Endothelial cell of umbilical vein (primary cell): ENCODE measurements around the gene CCNT2. TPM values are rescaled to one million over a fixed set of nuclear protein-coding genes. Genes with fewer than 3 reads are reported as not detected.

Experiments
- BruUV-seq: library from RNA; stranded (reverse); fragments of 400-500 nt; replicated peaks from 2 replicates; lab custom pipeline; 2021; lab: Mats Ljungman, UMichigan
- CTCF ChIA-PET: fragments of 300-600, 350-600 bp; sonication (Branson Sonifier 250); formaldehyde crosslinking; loops from one replicate; lab custom pipeline; 2021; ENCODE audit warnings: antibody characterized with exemption, inconsistent platforms; lab: Charles Lee
- POLR2A ChIA-PET: fragments of 300-600, 350-600 bp; sonication (Branson Sonifier 250); formaldehyde crosslinking; loops from one replicate; lab custom pipeline; 2021; ENCODE audit warnings: antibody characterized with exemption, inconsistent platforms; lab: Charles Lee
- DNase-seq: peaks from one replicate; pipeline ENCODE4 v3.0.0-alpha.2; 2011; ENCODE audit warnings: low read depth, low spot score
- FAIRE-seq: peaks from 2 replicates; lab custom pipeline; 2011; peaks lifted over from hg19 to GRCh38; lab: Jason Lieb, UNC
- H2AFZ ChIP-seq: 2 replicates; pipeline ENCODE4 v1.6.0; 2012; ENCODE audit warnings: low read depth, low read length, control low read depth, inconsistent platforms
- H3K27ac ChIP-seq: 2 replicates; pipeline ENCODE4 v1.5.1; 2011; ENCODE audit warnings: low read depth, mild to moderate bottlenecking, control low read depth, low read length, moderate library complexity; ENCODE audit not compliant: insufficient read depth
- H3K27me3 ChIP-seq, 2 experiments: 2 replicates each; pipeline versions ENCODE4 v1.6.0 to v1.6.1; 2011; ENCODE audit warnings: low read length in 2 of 2, mixed read lengths in 1 of 2; ENCODE audit not compliant: control insufficient read depth in 2 of 2, insufficient read depth in 2 of 2
- H3K36me3 ChIP-seq, 2 experiments: 2 replicates in 1 of 2; 3 replicates in 1 of 2; pipeline ENCODE4 v1.5.1; 2011; ENCODE audit warnings: low read length in 2 of 2, mild to moderate bottlenecking in 1 of 2, moderate library complexity in 1 of 2; ENCODE audit not compliant: control insufficient read depth in 2 of 2, insufficient read depth in 2 of 2; ENCODE audit errors: extremely low read depth in 1 of 2
- H3K4me1 ChIP-seq: 3 replicates; pipeline ENCODE4 v1.5.1; 2011; ENCODE audit warnings: mild to moderate bottlenecking, low read length; ENCODE audit not compliant: control insufficient read depth, insufficient read depth; ENCODE audit errors: extremely low read depth
- H3K4me2 ChIP-seq: 2 replicates; pipeline ENCODE4 v1.6.1; 2011; ENCODE audit warnings: low read length, control low read depth, mixed read lengths; ENCODE audit not compliant: insufficient read depth
- H3K4me3 ChIP-seq, 3 experiments: fragments of 200-600 bp in 1 of 3; sonication (generic), shearing (Covaris generic) in 1 of 3; replicated peaks in 1 of 3; 2 replicates each; pipeline ENCODE4 v1.5.1; 2011 to 2016; ENCODE audit warnings: control low read depth in 3 of 3, low read length in 3 of 3, mild to moderate bottlenecking in 2 of 3, inconsistent platforms in 1 of 3, low read depth in 1 of 3, moderate library complexity in 1 of 3; ENCODE audit not compliant: insufficient read depth in 1 of 3
- H3K79me2 ChIP-seq: 2 replicates; pipeline ENCODE4 v1.6.0; 2012; ENCODE audit warnings: low read length, inconsistent platforms; ENCODE audit not compliant: control insufficient read depth, insufficient read depth
- H3K9ac ChIP-seq: replicated peaks from 2 replicates; pipeline ENCODE3; 2011; ENCODE audit warnings: low read length, control low read depth; ENCODE audit not compliant: insufficient read depth; ENCODE audit errors: extremely low read depth
- H3K9me1 ChIP-seq: replicated peaks from 3 replicates; pipeline ENCODE4 v1.6.0; 2011; ENCODE audit warnings: mild to moderate bottlenecking, low read length; ENCODE audit not compliant: control insufficient read depth, insufficient read depth; ENCODE audit errors: extremely low read depth
- H3K9me3 ChIP-seq: replicated peaks from 2 replicates; pipeline ENCODE4 v1.5.1; 2012; ENCODE audit warnings: low read length, inconsistent platforms; ENCODE audit not compliant: control insufficient read depth, insufficient read depth
- H4K20me1 ChIP-seq: replicated peaks from 2 replicates; pipeline ENCODE3; 2011; ENCODE audit warnings: mild to moderate bottlenecking, low read length; ENCODE audit not compliant: control insufficient read depth, insufficient read depth; ENCODE audit errors: extremely low read depth
- EZH2 ChIP-seq: IDR thresholded peaks from 2 replicates; pipeline ENCODE4 v1.6.1; 2012; ENCODE audit warnings: borderline replicate concordance, low read depth, mild to moderate bottlenecking, moderate library complexity, low read length, inconsistent platforms; ENCODE audit not compliant: severe bottlenecking
- FOS ChIP-seq: IDR thresholded peaks from 2 replicates; pipeline ENCODE4 v1.6.1; 2011; ENCODE audit warnings: mild to moderate bottlenecking, low read length, moderate library complexity, borderline replicate concordance; ENCODE audit not compliant: insufficient read depth
- GATA2 ChIP-seq: IDR thresholded peaks from 2 replicates; pipeline ENCODE4 v1.7.0; 2011; ENCODE audit warnings: low read depth, mild to moderate bottlenecking, moderate library complexity, mixed read lengths, low read length; ENCODE audit not compliant: insufficient read length, insufficient read depth
- JUN ChIP-seq: IDR thresholded peaks from 2 replicates; pipeline ENCODE4 v1.6.1; 2011; ENCODE audit warnings: borderline replicate concordance, low read depth; ENCODE audit not compliant: insufficient read length, insufficient read depth
- MYC ChIP-seq: IDR thresholded peaks from one replicate; pipeline ENCODE4 v1.6.1; 2011; ENCODE audit warnings: mild to moderate bottlenecking, low read depth, low read length
- POLR2A ChIP-seq: IDR thresholded peaks from 2 replicates; pipeline ENCODE4 v1.6.1; 2012; ENCODE audit warnings: low read depth, mild to moderate bottlenecking, control low read depth, low read length
- POLR2AphosphoS5 ChIP-seq: IDR thresholded peaks from 2 replicates; pipeline ENCODE4 v1.6.1; 2012; ENCODE audit warnings: low read depth, mild to moderate bottlenecking, control low read depth, low read length, moderate library complexity; ENCODE audit not compliant: insufficient read depth
- dilution Hi-C: fragments of 300-500 bp; cut with MboI; formaldehyde crosslinking; loops from one replicate; pipeline ENCODE4 v1.15.0; 2019; ENCODE audit warnings: low sequenced_read_pairs; ENCODE audit not compliant: extremely low pct_ligation_motif_present
- intact Hi-C: fragments of 100-400 bp; cut with micrococcal nuclease; formaldehyde crosslinking; loops from one replicate; pipeline ENCODE4 v1.10.0; 2022
- polyA plus RNA-seq, 4 experiments: library from polyadenylated mRNA; depleted of rRNA in 3 of 4; stranded (reverse) in 3 of 4; unstranded in 1 of 4; fragments of >200 nt; gene quantifications; 2 replicates each; pipeline versions ENCODE4 v1.2.1 to v1.2.3, GENCODE V29; 2011 to 2012; ENCODE audit warnings: missing spikeins in 1 of 4
- total RNA-seq: library from RNA; stranded (reverse); gene quantifications from 2 replicates; pipeline ENCODE4 v1.2.3, GENCODE V29; 2021
- TF ChIP-seq, protein P1 (sequence below), 2 donors: IDR thresholded peaks; 1 replicate in 1 of 2; 2 replicates in 1 of 2; pipeline ENCODE4 v1.5.1; 2011; ENCODE audit warnings: low read length in 2 of 2, mild to moderate bottlenecking in 2 of 2, moderate library complexity in 2 of 2, control low read depth in 1 of 2, inconsistent platforms in 1 of 2, low read depth in 1 of 2; ENCODE audit not compliant: insufficient read depth in 1 of 2; ENCODE audit errors: extremely low read depth in 1 of 2
- TF ChIP-seq, protein P2 (sequence below): IDR thresholded peaks from 2 replicates; pipeline ENCODE4 v1.6.1; 2011; ENCODE audit not compliant: insufficient read depth, insufficient read length

Gene CCNT2
- total and polyA plus RNA-seq, 2 donors (not counting 3 experiments of a cell fraction or from before 2014, with no cell fraction given), result 10.3 to 35.5 TPM

DNA sequence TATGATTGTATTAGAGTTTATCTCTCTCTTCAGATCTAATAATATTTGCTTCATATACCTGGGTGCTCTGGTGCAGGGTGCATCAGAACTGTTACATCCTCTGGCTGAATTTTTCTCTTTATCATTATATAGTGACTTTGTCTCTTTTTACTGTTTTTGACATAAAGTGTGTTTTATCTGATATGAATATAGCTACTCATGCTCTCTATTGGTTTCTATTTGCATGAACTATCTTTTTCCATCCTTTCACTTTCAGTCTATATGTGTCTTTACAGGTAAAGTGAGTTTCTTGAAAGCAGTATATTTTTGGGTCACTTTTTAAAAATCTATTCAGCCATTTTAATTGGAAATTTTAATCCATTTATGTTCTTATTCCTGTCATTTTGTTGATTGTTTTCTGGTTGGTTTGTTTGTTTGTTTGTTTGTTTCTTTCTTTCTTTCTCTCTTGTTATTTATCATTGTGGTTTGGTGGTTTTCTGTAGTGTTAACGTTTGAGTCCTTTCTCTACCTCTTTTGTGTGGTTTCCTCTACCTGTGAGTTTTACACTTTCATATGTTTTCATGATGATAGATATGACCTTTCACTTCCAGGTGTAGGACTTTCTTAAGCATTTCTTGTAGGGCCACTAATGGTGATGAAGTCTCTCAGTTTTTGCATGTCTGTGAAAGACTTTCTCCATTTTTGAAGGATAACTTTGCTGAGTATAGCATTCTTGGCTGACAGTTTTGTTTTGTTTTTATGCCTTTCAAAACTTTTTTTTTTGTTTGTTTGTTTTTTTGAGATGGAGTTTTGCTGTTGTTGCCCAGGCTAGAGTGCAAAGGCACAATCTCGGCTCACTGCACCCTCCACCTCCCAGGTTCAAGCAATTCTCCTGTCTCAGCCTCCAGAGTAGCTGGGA is 54.9 kb downstream of the CCNT2 start:
- ChIA-PET POLR2A (no interaction called here), CTCF (no interaction called here)
- Histone ChIP-seq H4K20me1 (no peaks in the 10 kb centered on the region), H3K4me3 (no peak overlapping the region), H2AFZ (no peak overlapping the region), H3K9ac (no peak overlapping the region), H3K27me3 (peaks cover 0 to under 1% of the 10 kb centered on the region in 2 experiments), H3K9me1 (no peaks in the 10 kb centered on the region), H3K36me3 (no peaks in the 10 kb centered on the region), H3K9me3 (no peaks in the 10 kb centered on the region), H3K79me2 (no peaks in the 10 kb centered on the region), H3K4me1 (peaks cover 4% of the 10 kb centered on the region), H3K27ac (no peak overlapping the region), H3K4me2 (no peak overlapping the region)
- no peak for FAIRE-seq
- dilution Hi-C loops (no loop called here), intact Hi-C loops (no loop called here)
- no peak for DNase-seq
- TF ChIP-seq FOS, result no peak
- BruUV-seq, result no TSS peak

DNA sequence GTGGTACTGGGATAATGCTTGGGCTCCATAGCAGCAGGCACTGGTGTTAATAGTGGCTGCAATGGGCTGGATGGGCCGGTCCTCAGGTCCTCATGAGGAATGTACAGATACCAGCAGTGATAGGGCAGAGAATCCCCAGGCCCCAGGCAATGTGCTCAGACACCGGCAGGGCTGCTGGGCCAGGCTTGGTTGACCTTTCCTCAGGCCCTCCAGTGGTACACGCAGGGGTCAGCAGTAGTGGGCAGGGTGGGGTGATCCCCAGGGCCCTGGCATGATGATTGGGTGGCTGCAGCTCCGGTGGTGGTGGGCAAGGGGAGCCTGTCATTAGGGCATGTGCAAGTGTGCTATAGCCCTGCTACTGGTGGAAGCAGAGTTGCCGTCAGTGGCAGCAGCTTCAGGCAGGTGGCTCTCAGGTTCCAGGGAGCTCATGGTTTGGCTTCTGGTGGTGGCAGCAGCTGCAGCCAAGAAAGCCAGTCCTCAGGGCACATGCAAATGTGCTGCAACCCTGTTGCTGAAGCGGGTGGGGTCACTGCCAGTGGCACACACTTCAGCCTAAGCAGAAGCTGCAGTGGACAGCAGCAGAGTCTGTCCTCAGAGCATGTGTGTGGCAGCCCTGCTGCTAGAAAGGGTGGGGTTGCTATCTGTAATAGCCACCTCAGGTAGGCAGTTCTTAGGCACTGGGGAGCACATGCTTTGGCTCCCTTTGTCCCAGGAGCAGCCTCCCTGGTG is 56.8 kb downstream of the CCNT2 start:
- CTCF ChIA-PET, result interaction anchor here (1.2 kb wide), 1 partner anchor 29 kb away, joined by 4 read pairs; no protein-coding TSS in a partner anchor

More for the DNA sequence above, 56.8 kb downstream of the CCNT2 start:
- H3K79me2 ChIP-seq, result no peaks in the 10 kb centered on the region
- no peak overlapping the region for H3K4me3 ChIP-seq
- POLR2A ChIA-PET, result no interaction called here
- no peak overlapping the region for H3K27ac ChIP-seq
- H3K36me3 ChIP-seq, result no peaks in the 10 kb centered on the region
- peaks cover 2 to 6% of the 10 kb centered on the region in 2 experiments for H3K27me3 ChIP-seq
- intact Hi-C loops, result no loop called here
- H2AFZ ChIP-seq, result no peak overlapping the region
- no peak overlapping the region for H3K4me2 ChIP-seq
- H3K4me1 ChIP-seq, result peaks cover 4% of the 10 kb centered on the region
- H3K9ac ChIP-seq, result no peak overlapping the region
- no peaks in the 10 kb centered on the region for H4K20me1 ChIP-seq
- H3K9me3 ChIP-seq, result no peaks in the 10 kb centered on the region
- dilution Hi-C loops, result no loop called here
- no TSS peak for BruUV-seq
- TF ChIP-seq JUN (no peak), FOS (no peak), POLR2AphosphoS5 (no peak), GATA2 (no peak), POLR2A (no peak), EZH2 (no peak), MYC (no peak)
- TF ChIP-seq, protein P1, sequence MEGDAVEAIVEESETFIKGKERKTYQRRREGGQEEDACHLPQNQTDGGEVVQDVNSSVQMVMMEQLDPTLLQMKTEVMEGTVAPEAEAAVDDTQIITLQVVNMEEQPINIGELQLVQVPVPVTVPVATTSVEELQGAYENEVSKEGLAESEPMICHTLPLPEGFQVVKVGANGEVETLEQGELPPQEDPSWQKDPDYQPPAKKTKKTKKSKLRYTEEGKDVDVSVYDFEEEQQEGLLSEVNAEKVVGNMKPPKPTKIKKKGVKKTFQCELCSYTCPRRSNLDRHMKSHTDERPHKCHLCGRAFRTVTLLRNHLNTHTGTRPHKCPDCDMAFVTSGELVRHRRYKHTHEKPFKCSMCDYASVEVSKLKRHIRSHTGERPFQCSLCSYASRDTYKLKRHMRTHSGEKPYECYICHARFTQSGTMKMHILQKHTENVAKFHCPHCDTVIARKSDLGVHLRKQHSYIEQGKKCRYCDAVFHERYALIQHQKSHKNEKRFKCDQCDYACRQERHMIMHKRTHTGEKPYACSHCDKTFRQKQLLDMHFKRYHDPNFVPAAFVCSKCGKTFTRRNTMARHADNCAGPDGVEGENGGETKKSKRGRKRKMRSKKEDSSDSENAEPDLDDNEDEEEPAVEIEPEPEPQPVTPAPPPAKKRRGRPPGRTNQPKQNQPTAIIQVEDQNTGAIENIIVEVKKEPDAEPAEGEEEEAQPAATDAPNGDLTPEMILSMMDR (IDR thresholded peaks at IDR 0.05; ENCODE audit: extremely low read depth in 1 of 2, insufficient read depth in 1 of 2, low read depth in 1 of 2, low read length in 2 of 2), result no peak
- TF ChIP-seq, protein P2, sequence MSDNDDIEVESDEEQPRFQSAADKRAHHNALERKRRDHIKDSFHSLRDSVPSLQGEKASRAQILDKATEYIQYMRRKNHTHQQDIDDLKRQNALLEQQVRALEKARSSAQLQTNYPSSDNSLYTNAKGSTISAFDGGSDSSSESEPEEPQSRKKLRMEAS, result no peak
- no peaks in the 10 kb centered on the region for H3K9me1 ChIP-seq
- DNase-seq (no peak), FAIRE-seq (no peak)
